Upper lobe of left lung (tissue), 6 donors: ENCODE results near the gene NXT1. TPM values are rescaled to one million over a fixed set of nuclear protein-coding genes. Genes with fewer than 3 reads are reported as not detected.
"Not testable (repeated sequence)": the region's sequence is repeated elsewhere in the genome, so short reads cannot be mapped to it uniquely, and the experiment has no call there.

Experiments
- ATAC-seq, 2 donors: fragments of 200-7000 bp; cut with Tn5 transposase; one replicate each; pipeline ENCODE4 v1.9.1; 2022; ENCODE audit warnings: mild to moderate bottlenecking in 2 of 2, moderate library complexity in 2 of 2; ENCODE audit not compliant: low FRiP score in 2 of 2
- DNase-seq, 2 donors: peaks; one replicate each; pipeline ENCODE4 v3.0.0-alpha.2; 2019 to 2020
- H3K27ac ChIP-seq, 4 donors: fragments of 200-600 bp; sonication (generic); one replicate each; pipeline ENCODE4 v1.5.1; 2016 to 2019
- H3K27me3 ChIP-seq, 4 donors: fragments of 200-600 bp; sonication (generic); one replicate each; pipeline ENCODE4 v1.5.1; 2017 to 2019
- H3K36me3 ChIP-seq, 4 donors: fragments of 200-600 bp; sonication (generic); one replicate each; pipeline ENCODE4 v1.5.1; 2016 to 2019
- H3K4me1 ChIP-seq, 4 donors: fragments of 200-600 bp; sonication (generic); one replicate each; pipeline ENCODE4 v1.5.1; 2018 to 2019
- H3K4me3 ChIP-seq, 4 donors: fragments of 200-600 bp; sonication (generic); one replicate each; pipeline ENCODE4 v1.5.1; 2017 to 2019; ENCODE audit warnings: mild to moderate bottlenecking in 2 of 4, moderate library complexity in 1 of 4
- H3K9me3 ChIP-seq, 4 donors: fragments of 200-600 bp; sonication (generic); one replicate each; pipeline ENCODE4 v1.5.1; 2018 to 2019
- CTCF ChIP-seq, 6 experiments: fragments of 450-650 bp in 4 of 6; fragments of 200-600 bp in 2 of 6; sonication (generic) in 2 of 6; IDR thresholded peaks; one replicate each; pipeline ENCODE4 v1.5.1; 2016 to 2019; ENCODE audit warnings: antibody characterized with exemption in 6 of 6
- EP300 ChIP-seq, 4 donors: sonication (generic); formaldehyde crosslinking; IDR thresholded peaks; one replicate each; pipeline ENCODE4 v1.5.1; 2017; ENCODE audit warnings: antibody characterized with exemption in 4 of 4, control low read depth in 2 of 4
- POLR2A ChIP-seq, 4 donors: fragments of 450-650 bp; IDR thresholded peaks; one replicate each; pipeline ENCODE4 v1.5.1; 2016 to 2017; ENCODE audit warnings: antibody characterized with exemption in 4 of 4, mild to moderate bottlenecking in 2 of 4
- POLR2AphosphoS5 ChIP-seq, 2 donors: sonication (generic); formaldehyde crosslinking; IDR thresholded peaks; one replicate each; pipeline ENCODE4 v1.5.1; 2017; ENCODE audit warnings: antibody characterized with exemption in 2 of 2
- WGBS, 2 donors: methylation state at CpG; one replicate each; pipeline ENCODE4 v1.1.5; 2017 to 2018; 5-methylcytosine and 5-hydroxymethylcytosine counted together
- total RNA-seq, 6 donors: library from RNA; depleted of rRNA in 4 of 6; stranded (reverse); fragments of >200 nt in 4 of 6; gene quantifications; one replicate each; pipeline versions ENCODE4 v1.1.0 to v1.2.1, GENCODE V29; 2016 to 2021
- donor health status: DM: no; HTN: no; CAD: no; lungs with moderate emphysema.
- donor health status: DM: no; HTN: yes; CAD: no; lungs with severe emphysema.

Gene NXT1
- total RNA-seq, 6 donors from 2014 or later, result 7.3 to 39.4 (median 17.9) TPM

GRCh38 chr20:23347791-23348190 lies 2.8 kb upstream of the NXT1 start:
- Histone ChIP-seq H3K4me3 (no peak overlapping the region), H3K27ac (no peak overlapping the region), H3K9me3 (no peaks in the 10 kb centered on the region), H3K4me1 (peaks cover 15 to 24% (median 20%) of the 10 kb centered on the region in 4 donors), H3K27me3 (no peaks in the 10 kb centered on the region), H3K36me3 (no peaks in the 10 kb centered on the region)
- ATAC-seq (no peak), DNase-seq (no peak)
- TF ChIP-seq EP300 (IDR thresholded peaks at IDR 0.05), result no peak
- no peak for TF ChIP-seq POLR2A (IDR thresholded peaks at IDR 0.05)
- no peak for TF ChIP-seq POLR2AphosphoS5 (IDR thresholded peaks at IDR 0.05)
- WGBS, 2 donors, result 80 to 95% methylated on average over 6 of the region's 6 CpGs

- H3K9me3 ChIP-seq, ATAC-seq: not testable (repeated sequence)
- peak overlapping the region in 2 of 4 donors; percentile 98 for H3K27ac ChIP-seq
These were observed 2.1 kb upstream of the NXT1 start for GRCh38 chr20:23348510-23348909.

GRCh38 chr20:23349338-23350195 lies 1.0 kb upstream of the NXT1 start:
- WGBS, 2 donors, result 6 to 9% methylated on average over 21 to 23 of the region's 23 CpGs
- TF ChIP-seq POLR2AphosphoS5 (IDR thresholded peaks at IDR 0.05) (no peak), CTCF (IDR thresholded peaks at IDR 0.05) (peak; percentile 18 to 65 (median 45)), POLR2A (IDR thresholded peaks at IDR 0.05) (no peak)
- peak overlapping the region; percentile 47 to 100 (median 84) for H3K4me3 ChIP-seq
- peaks cover 0 to 8% (median 5%) of the 10 kb centered on the region in 4 donors for H3K36me3 ChIP-seq
- H3K9me3 ChIP-seq, result no peaks in the 10 kb centered on the region
- ATAC-seq (peak; percentile 84 to 89), DNase-seq (peak in 1 of 2 donors; percentile 79)
- H3K27me3 ChIP-seq, result no peaks in the 10 kb centered on the region
- peaks cover 15 to 24% (median 20%) of the 10 kb centered on the region in 4 donors for H3K4me1 ChIP-seq
- peak overlapping the region; percentile 98 to 99 (median 98) for H3K27ac ChIP-seq

More at GRCh38 chr20:23348510-23348909, 2.1 kb upstream of the NXT1 start:
- H3K4me3 ChIP-seq, H3K36me3 ChIP-seq, DNase-seq, H3K27me3 ChIP-seq: not testable (repeated sequence)
- 92 to 97% methylated on average over 5 to 6 of the region's 6 CpGs for WGBS, 2 donors
- peaks cover 15 to 24% (median 20%) of the 10 kb centered on the region in 4 donors for H3K4me1 ChIP-seq

GRCh38 chr20:23350904-23351838 lies 580 bp downstream of the NXT1 start:
- peak in 1 of 2 donors; percentile 71 for DNase-seq
- peak; percentile 13 to 49 for ATAC-seq
- peaks cover 0 to 22% (median 9%) of the 10 kb centered on the region in 4 donors for H3K36me3 ChIP-seq
- 3 to 5% methylated on average over 27 to 40 of the region's 64 CpGs for WGBS, 2 donors
- H3K9me3 ChIP-seq, result no peaks in the 10 kb centered on the region
- no peak for TF ChIP-seq EP300 (IDR thresholded peaks at IDR 0.05)
- TF ChIP-seq CTCF (IDR thresholded peaks at IDR 0.05), result peak in 3 of 6 experiments; percentile 1 to 26 (median 1)
- TF ChIP-seq POLR2A (IDR thresholded peaks at IDR 0.05), result peak in 2 of 4 donors; percentile 39 to 50
- peak in 1 of 2 donors; percentile 49 for TF ChIP-seq POLR2AphosphoS5 (IDR thresholded peaks at IDR 0.05)
- peak overlapping the region; percentile 98 to 99 (median 98) for H3K27ac ChIP-seq
- H3K4me1 ChIP-seq, result peaks cover 15 to 24% (median 20%) of the 10 kb centered on the region in 4 donors
- H3K27me3 ChIP-seq, result no peaks in the 10 kb centered on the region
- H3K4me3 ChIP-seq, result peak overlapping the region; percentile 83 to 100 (median 93)

- H3K27ac ChIP-seq, result no peak overlapping the region
- peak in 1 of 2 donors; percentile 81 for DNase-seq
- WGBS, 2 donors, result 83 to 91% methylated on average over 18 to 27 of the region's 27 CpGs
- H3K4me1 ChIP-seq, result peaks cover 26 to 36% (median 33%) of the 10 kb centered on the region in 4 donors
- H3K4me3 ChIP-seq, result no peak overlapping the region
- H3K9me3 ChIP-seq, result no peaks in the 10 kb centered on the region
- peaks cover 0 to 22% (median 9%) of the 10 kb centered on the region in 4 donors for H3K36me3 ChIP-seq
- no peak for TF ChIP-seq EP300 (IDR thresholded peaks at IDR 0.05)
- no peak for TF ChIP-seq POLR2AphosphoS5 (IDR thresholded peaks at IDR 0.05)
- TF ChIP-seq CTCF (IDR thresholded peaks at IDR 0.05), result no peak
- TF ChIP-seq POLR2A (IDR thresholded peaks at IDR 0.05), result no peak
- no peak for ATAC-seq
- H3K27me3 ChIP-seq, result no peaks in the 10 kb centered on the region
These were observed 5.6 kb downstream of the NXT1 start for GRCh38 chr20:23356203-23356602.
